Stimulated activated CD8-positive, alpha-beta memory T cell treated with anti-CD3 and anti-CD28 coated beads, Interleukin-4, amount 100 ng/mL, for 24 hours (primary cell): ENCODE measurements around the gene UHMK1.
"Not testable (repeated sequence)": the region's sequence is repeated elsewhere in the genome, so short reads cannot be mapped to it uniquely, and the experiment has no call there.

Source experiments
- DNase-seq: peaks from one replicate; pipeline ENCODE4 v3.0.0-alpha.2; 2020; ENCODE audit warnings: low read depth

The UHMK1 gene

GRCh38 chr1:162566870-162567269 lies 69.3 kb downstream of the UHMK1 start:
- no peak for DNase-seq

GRCh38 chr1:162568802-162569201 lies 71.2 kb downstream of the UHMK1 start:
- no peak for DNase-seq

- DNase-seq: no peak
These were observed 73.1 kb downstream of the UHMK1 start for GRCh38 chr1:162570718-162571117.

GRCh38 chr1:162571121-162571520 lies 73.5 kb downstream of the UHMK1 start:
- DNase-seq: not testable (repeated sequence)

- no peak for DNase-seq
These were observed 74.1 kb downstream of the UHMK1 start for GRCh38 chr1:162571696-162572095.

- no peak for DNase-seq
These were observed 75.5 kb downstream of the UHMK1 start for GRCh38 chr1:162573136-162573535.

- DNase-seq: no peak
These were observed 80.6 kb downstream of the UHMK1 start for GRCh38 chr1:162578071-162578700.

- no peak for DNase-seq
These were observed 81.3 kb downstream of the UHMK1 start for GRCh38 chr1:162578936-162579335.
